ENCODE measurements around the gene CCT5. TPM values are rescaled to one million over a fixed set of nuclear protein-coding genes. Genes with fewer than 3 reads are reported as not detected.

CCT5 gene
- total RNA-seq, 5 donors from 2014 or later (not counting 1 experiment from before 2014, with no cell fraction given): 63.3 to 111 (median 105) TPM

DNA sequence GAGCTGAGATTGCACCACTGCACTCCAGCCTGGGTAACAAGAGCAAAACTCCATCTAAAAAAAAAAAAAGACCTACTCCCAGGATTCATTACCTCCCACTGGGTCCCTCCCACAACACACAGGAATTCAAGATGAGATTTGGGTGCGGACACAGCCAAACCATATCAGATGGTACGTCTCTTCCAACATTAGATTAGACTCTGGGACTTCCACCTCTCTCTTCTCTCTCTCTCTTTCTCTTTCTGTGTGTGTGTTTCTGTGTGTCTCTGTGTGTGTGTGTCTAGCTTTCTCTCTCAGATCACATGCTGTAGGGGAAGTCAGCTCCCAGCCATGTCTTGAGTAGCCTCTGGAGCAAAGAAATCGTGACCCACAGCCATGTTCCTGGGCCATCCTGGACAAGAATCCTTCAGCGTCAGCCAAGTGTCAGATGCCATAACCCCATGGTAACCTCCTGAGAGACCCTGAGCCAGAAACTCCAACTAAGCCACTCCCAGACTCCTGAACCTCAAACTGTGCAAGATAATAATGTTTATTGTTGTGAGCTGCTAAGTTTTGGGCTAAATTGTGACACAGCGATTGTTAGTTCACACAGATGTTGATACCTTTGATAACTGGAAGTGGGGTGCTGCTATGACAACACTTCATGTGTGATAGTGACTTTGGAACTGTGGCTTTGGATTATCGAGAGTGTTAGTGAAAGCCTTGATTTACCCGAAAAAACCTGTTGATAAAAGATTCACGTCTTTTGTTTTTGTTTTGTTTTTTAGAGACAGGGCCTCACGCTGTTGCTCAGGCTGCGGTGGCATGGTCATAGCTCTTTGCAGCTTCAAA, 61.7 kb downstream of the CCT5 start:
- Mint-ChIP-seq H3K4me3 (no peak overlapping the region), H3K4me1 (peaks cover 4 to 8% (median 5%) of the 10 kb centered on the region in 3 donors), H3K9me3 (no peaks in the 10 kb centered on the region), H3K27me3 (peaks cover 19 to 22% of the 10 kb centered on the region in 2 donors), H3K36me3 (peaks cover 3% of the 10 kb centered on the region), H3K27ac (no peak overlapping the region)
- no peak overlapping the region for H3K4me3 ChIP-seq (ENCODE audit: control insufficient read depth in 1 of 2, extremely low read depth in 1 of 2, low read length in 1 of 2)
- 91% methylated on average over 8 of the region's 10 CpGs for WGBS (ENCODE audit: insufficient coverage)
- DNase-seq: no peak
- ATAC-seq (replicated peaks in 1 of 4): no peak
- H3K9me3 ChIP-seq: no peaks in the 10 kb centered on the region
- peaks cover 0 to 23% of the 10 kb centered on the region in 2 experiments for H3K27me3 ChIP-seq (replicated peaks in 1 of 2; ENCODE audit: control insufficient read depth in 2 of 2, extremely low read depth in 1 of 2, insufficient read depth in 2 of 2, low read length in 1 of 2)
- CTCF ChIA-PET: interaction anchor here in 1 of 2 donors (0.7 kb wide), 1 partner anchor 359 kb away, joined by 4 read pairs; no protein-coding TSS in a partner anchor
- POLR2A ChIA-PET: no interaction called here
- no peak overlapping the region for H3K27ac ChIP-seq (ENCODE audit: low read length)
- H3K36me3 ChIP-seq (ENCODE audit: control insufficient read depth in 2 of 2, extremely low read depth in 1 of 2, insufficient read depth in 1 of 2, low read length in 1 of 2): no peaks in the 10 kb centered on the region
- peaks cover 0 to 6% of the 10 kb centered on the region in 2 experiments for H3K4me1 ChIP-seq (ENCODE audit: control insufficient read depth in 1 of 2, extremely low read depth in 1 of 2, insufficient read depth in 2 of 2, low read length in 2 of 2)

DNA sequence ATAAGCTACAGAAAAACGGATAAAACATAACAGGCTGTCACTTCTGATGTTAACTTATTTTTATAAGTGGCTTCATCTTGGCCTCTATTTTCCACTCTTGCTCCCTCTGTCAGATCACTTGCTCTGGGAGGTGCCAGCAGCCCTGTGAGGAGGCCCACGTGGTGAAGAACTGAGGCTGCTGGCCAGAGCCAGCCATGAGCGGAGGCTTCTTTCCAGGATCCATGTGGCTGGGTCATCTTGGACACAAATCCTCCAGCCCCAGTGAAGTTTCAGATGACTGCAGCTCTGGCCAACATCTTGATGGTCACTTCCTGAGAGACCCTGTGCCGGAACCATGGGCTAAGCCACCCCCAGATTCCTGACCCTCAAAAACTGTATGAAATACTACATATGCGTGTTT, 65.1 kb downstream of the CCT5 start:
- DNase-seq: no peak
- H3K36me3 ChIP-seq (ENCODE audit: control insufficient read depth in 2 of 2, extremely low read depth in 1 of 2, insufficient read depth in 1 of 2, low read length in 1 of 2): no peaks in the 10 kb centered on the region
- H3K4me1 Mint-ChIP-seq: no peaks in the 10 kb centered on the region
- H3K4me3 ChIP-seq (ENCODE audit: control insufficient read depth in 1 of 2, extremely low read depth in 1 of 2, low read length in 1 of 2): no peak overlapping the region
- H3K4me1 ChIP-seq (ENCODE audit: control insufficient read depth in 1 of 2, extremely low read depth in 1 of 2, insufficient read depth in 2 of 2, low read length in 2 of 2): no peaks in the 10 kb centered on the region
- no peaks in the 10 kb centered on the region for H3K9me3 Mint-ChIP-seq
- H3K27me3 ChIP-seq (replicated peaks in 1 of 2; ENCODE audit: control insufficient read depth in 2 of 2, extremely low read depth in 1 of 2, insufficient read depth in 2 of 2, low read length in 1 of 2): peaks cover 0 to 15% of the 10 kb centered on the region in 2 experiments
- no peak for ATAC-seq (replicated peaks in 1 of 4)
- ChIA-PET CTCF (interaction anchor here in 1 of 2 donors (0.7 kb wide), 1 partner anchor 16 kb away, joined by 8 read pairs; no protein-coding TSS in a partner anchor), POLR2A (no interaction called here)
- H3K36me3 Mint-ChIP-seq: peaks cover 3% of the 10 kb centered on the region
- no peak overlapping the region for H3K27ac ChIP-seq (ENCODE audit: low read length)
- no peak overlapping the region for H3K4me3 Mint-ChIP-seq
- WGBS (ENCODE audit: insufficient coverage): 83% methylated on average over 2 of the region's 5 CpGs
- H3K9me3 ChIP-seq: no peaks in the 10 kb centered on the region
- no peak overlapping the region for H3K27ac Mint-ChIP-seq
- peaks cover 5 to 8% of the 10 kb centered on the region in 2 donors for H3K27me3 Mint-ChIP-seq

Other genes with a start within 250 kb of the CCT5 start
- 10 to 100 TPM in 4 of 5 donors, 1 to 10 TPM in 1; 7.7 to 14.9 (median 13.4) TPM for gene ATPSCKMT, start 392 bp upstream of the CCT5 start, total RNA-seq
- 1 to 10 TPM in 2 of 5 donors, under 1 TPM in 3; 0.19 to 1.2 (median 0.80) TPM for gene CMBL, start 57.6 kb downstream of the CCT5 start, total RNA-seq
- 100 to 1,000 TPM; 146 to 185 (median 167) TPM for gene MARCHF6, start 103.4 kb downstream of the CCT5 start, total RNA-seq
- 1 to 10 TPM in 2 of 5 donors, under 1 TPM in 3; 0.61 to 1.5 (median 0.95) TPM for gene ROPN1L, start 191.6 kb downstream of the CCT5 start, total RNA-seq

Data from T-cell (primary cell).